Vagina (tissue), 2 donors: ENCODE data around the gene TNFRSF13B. TPM values are rescaled to one million over a fixed set of nuclear protein-coding genes. Genes with fewer than 3 reads are reported as not detected.
"Not testable (repeated sequence)": the region's sequence is repeated elsewhere in the genome, so short reads cannot be mapped to it uniquely, and the experiment has no call there.

Experiments used
- DNase-seq, 2 donors: peaks; one replicate each; pipeline ENCODE4 v3.0.0-alpha.2; 2017; ENCODE audit errors: extremely low spot score in 2 of 2
- H3K27ac ChIP-seq: fragments of 200-600 bp; sonication (generic); one replicate; pipeline ENCODE4 v1.5.1; 2019
- H3K27me3 ChIP-seq: fragments of 200-600 bp; sonication (generic); one replicate; pipeline ENCODE4 v1.5.1; 2019
- H3K36me3 ChIP-seq, 2 donors: fragments of 200-600 bp; sonication (generic); one replicate each; pipeline ENCODE4 v1.5.1; 2017 to 2019
- H3K4me1 ChIP-seq: fragments of 200-600 bp; sonication (generic); one replicate; pipeline ENCODE4 v1.5.1; 2019
- H3K4me3 ChIP-seq, 2 donors: fragments of 200-600 bp; sonication (generic); 1 replicate in 1 of 2; 2 replicates in 1 of 2; pipeline ENCODE4 v1.5.1; 2016 to 2019
- H3K9me3 ChIP-seq: fragments of 200-600 bp; sonication (generic); one replicate; pipeline ENCODE4 v1.5.1; 2019
- POLR2A ChIP-seq, 2 donors: fragments of 450-650 bp; IDR thresholded peaks; one replicate each; pipeline ENCODE4 v1.6.1; 2017; ENCODE audit warnings: antibody characterized with exemption in 2 of 2, mild to moderate bottlenecking in 2 of 2, moderate library complexity in 2 of 2
- POLR2AphosphoS5 ChIP-seq, 2 donors: sonication (generic); formaldehyde crosslinking; IDR thresholded peaks; one replicate each; pipeline ENCODE4 v1.9.0; 2017; ENCODE audit warnings: antibody characterized with exemption in 2 of 2, mild to moderate bottlenecking in 2 of 2, low read depth in 1 of 2; ENCODE audit not compliant: insufficient read depth in 1 of 2
- intact Hi-C: fragments of 100-400 bp; cut with DNase I; formaldehyde crosslinking; loops from one replicate; pipeline ENCODE4 v1.15.1; 2023
- total RNA-seq: library from RNA; depleted of rRNA; stranded (reverse); fragments of >200 nt; gene quantifications from one replicate; pipeline ENCODE4 v1.2.3, GENCODE V29; 2016
- TF ChIP-seq, protein P1 (sequence below), 3 experiments: fragments of 450-650 bp in 2 of 3; fragments of 200-600 bp in 1 of 3; sonication (generic) in 1 of 3; IDR thresholded peaks; one replicate each; pipeline ENCODE4 v1.5.1; 2017 to 2019; ENCODE audit warnings: antibody characterized with exemption in 3 of 3, mild to moderate bottlenecking in 2 of 3, moderate library complexity in 2 of 3

The TNFRSF13B gene
- total RNA-seq, 1 donor from 2014 or later, result not detected

DNA sequence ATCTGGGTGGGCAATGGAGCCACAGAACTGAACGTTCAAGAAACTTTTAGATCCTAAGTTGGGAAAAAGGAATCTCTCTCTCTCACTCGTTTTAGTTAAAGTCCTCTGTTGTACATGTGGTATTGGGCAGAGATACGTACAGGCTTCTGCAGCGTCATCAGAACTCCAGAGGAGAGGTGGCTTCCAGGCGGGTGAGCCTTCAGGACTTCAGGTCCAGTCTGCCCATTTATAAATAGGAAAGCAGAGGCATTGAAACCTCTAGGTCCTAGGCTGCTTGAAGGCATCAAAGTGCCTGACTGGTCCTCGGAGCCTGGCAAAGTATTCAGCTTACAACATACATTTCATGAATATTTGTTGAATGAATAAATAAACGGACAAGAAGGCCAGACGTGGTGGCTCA is 8.1 kb upstream of the TNFRSF13B start:
- Histone ChIP-seq H3K27ac (no peak overlapping the region), H3K9me3 (no peaks in the 10 kb centered on the region), H3K36me3 (no peaks in the 10 kb centered on the region), H3K4me3 (no peak overlapping the region), H3K27me3 (no peaks in the 10 kb centered on the region), H3K4me1 (no peaks in the 10 kb centered on the region)
- intact Hi-C loops, result no loop called here
- TF ChIP-seq POLR2A (IDR thresholded peaks at IDR 0.05), result no peak
- TF ChIP-seq, protein P1, sequence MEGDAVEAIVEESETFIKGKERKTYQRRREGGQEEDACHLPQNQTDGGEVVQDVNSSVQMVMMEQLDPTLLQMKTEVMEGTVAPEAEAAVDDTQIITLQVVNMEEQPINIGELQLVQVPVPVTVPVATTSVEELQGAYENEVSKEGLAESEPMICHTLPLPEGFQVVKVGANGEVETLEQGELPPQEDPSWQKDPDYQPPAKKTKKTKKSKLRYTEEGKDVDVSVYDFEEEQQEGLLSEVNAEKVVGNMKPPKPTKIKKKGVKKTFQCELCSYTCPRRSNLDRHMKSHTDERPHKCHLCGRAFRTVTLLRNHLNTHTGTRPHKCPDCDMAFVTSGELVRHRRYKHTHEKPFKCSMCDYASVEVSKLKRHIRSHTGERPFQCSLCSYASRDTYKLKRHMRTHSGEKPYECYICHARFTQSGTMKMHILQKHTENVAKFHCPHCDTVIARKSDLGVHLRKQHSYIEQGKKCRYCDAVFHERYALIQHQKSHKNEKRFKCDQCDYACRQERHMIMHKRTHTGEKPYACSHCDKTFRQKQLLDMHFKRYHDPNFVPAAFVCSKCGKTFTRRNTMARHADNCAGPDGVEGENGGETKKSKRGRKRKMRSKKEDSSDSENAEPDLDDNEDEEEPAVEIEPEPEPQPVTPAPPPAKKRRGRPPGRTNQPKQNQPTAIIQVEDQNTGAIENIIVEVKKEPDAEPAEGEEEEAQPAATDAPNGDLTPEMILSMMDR (IDR thresholded peaks at IDR 0.05), result no peak
- no peak for DNase-seq

DNA sequence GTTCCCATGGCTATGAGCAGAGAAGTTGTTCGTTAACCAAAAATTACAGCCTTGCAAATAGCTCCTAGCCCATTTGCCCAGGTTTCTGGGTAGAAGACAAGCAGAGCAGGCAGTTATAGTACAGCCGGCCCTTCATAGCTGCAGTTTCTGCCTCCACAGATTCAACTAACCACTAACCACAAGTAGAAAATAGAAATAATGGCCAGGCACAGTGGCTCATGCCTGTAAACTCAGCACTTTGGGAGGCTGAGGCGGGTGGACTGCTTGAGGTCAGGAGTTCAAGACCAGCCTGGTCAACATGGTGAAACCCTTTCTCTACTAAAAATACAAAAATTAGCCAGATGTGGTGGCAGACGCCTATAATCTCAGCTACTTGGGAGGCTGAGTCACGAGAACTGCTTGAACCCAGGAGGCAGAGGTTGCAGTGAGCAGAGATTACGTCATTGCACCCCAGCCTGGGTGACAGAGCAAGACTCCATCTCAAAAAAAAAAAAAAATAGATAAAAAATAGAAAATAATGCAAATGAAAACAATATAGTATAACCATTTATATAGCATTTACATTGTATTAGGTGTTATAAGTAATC is 7.4 kb upstream of the TNFRSF13B start:
- H3K36me3 ChIP-seq, intact Hi-C loops, DNase-seq, H3K27ac ChIP-seq, H3K4me3 ChIP-seq, H3K4me1 ChIP-seq, H3K9me3 ChIP-seq, H3K27me3 ChIP-seq: not testable (repeated sequence)

DNA sequence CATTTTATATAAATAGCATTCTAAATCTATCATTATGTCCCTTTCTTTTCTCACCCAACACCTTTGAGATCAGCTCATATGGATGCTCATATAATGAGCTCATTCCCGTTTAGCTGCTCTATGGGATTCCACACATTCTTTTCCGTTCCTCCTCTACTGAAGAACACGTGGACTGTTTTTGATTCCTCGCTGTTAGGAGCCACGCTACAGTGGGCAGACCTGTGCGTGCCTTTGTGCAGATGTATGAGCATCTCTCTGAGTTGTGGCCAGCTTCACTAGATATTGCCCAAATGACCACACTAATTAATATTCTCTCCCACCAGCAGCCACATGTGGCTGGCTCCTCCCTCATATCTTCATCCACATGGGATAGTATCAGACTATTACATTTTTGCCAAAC is 6.0 kb upstream of the TNFRSF13B start:
- no peaks in the 10 kb centered on the region for H3K4me1 ChIP-seq
- TF ChIP-seq POLR2A (IDR thresholded peaks at IDR 0.05) (no peak), POLR2AphosphoS5 (IDR thresholded peaks at IDR 0.05; ENCODE audit: insufficient read depth in 1 of 2, low read depth in 1 of 2) (no peak)
- TF ChIP-seq, protein P1 (IDR thresholded peaks at IDR 0.05), result no peak
- no peaks in the 10 kb centered on the region for H3K36me3 ChIP-seq
- no peak overlapping the region for H3K4me3 ChIP-seq
- no peak overlapping the region for H3K27ac ChIP-seq
- DNase-seq, result no peak
- intact Hi-C loops, result no loop called here
- no peaks in the 10 kb centered on the region for H3K27me3 ChIP-seq
- no peaks in the 10 kb centered on the region for H3K9me3 ChIP-seq

DNA sequence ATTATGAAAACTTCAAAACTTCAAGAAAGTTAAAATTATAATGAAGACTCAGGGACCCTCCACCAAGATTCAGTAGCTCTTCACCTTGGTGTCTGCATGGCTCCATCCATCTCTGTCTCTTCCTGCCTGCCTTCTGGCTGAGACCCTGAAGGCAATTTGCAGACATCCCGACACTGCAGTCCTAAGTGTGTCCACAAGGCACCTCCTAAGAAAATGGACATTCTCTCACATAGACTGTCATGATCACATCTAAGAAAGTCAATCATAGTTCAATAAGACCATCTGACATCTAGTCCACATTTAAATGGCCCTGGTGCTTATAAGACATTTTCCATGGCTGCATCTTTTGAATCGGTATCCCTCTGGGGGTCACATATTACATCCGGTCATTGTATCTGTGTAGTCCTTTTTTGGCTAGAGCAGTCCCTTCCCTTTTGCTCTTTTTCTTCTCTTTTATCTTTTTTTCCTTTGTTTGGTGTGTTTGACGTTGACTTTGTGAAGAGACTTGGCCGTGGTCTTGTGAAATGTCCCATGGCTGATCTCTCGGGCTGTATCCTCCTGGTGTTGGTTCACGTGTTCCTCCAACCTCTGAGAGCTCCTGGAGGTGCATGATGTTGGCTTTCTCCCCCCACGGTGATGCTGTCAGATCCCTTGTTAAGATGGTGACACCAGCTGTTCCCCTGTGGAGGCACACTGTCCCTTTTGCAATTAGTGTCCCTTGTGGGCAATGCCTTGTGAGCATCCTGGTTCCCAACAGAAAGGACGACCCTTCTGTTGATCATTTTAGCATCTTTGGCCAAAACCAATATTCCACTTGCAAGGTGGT is 5.0 kb upstream of the TNFRSF13B start:
- H3K27ac ChIP-seq, result no peak overlapping the region
- no peak for DNase-seq
- no peaks in the 10 kb centered on the region for H3K9me3 ChIP-seq
- H3K4me1 ChIP-seq, result no peaks in the 10 kb centered on the region
- no peaks in the 10 kb centered on the region for H3K27me3 ChIP-seq
- H3K4me3 ChIP-seq, result no peak overlapping the region
- TF ChIP-seq POLR2A (IDR thresholded peaks at IDR 0.05) (no peak), POLR2AphosphoS5 (IDR thresholded peaks at IDR 0.05; ENCODE audit: insufficient read depth in 1 of 2, low read depth in 1 of 2) (no peak)
- TF ChIP-seq, protein P1 (IDR thresholded peaks at IDR 0.05), result no peak
- H3K36me3 ChIP-seq, result no peaks in the 10 kb centered on the region
- intact Hi-C loops, result no loop called here

DNA sequence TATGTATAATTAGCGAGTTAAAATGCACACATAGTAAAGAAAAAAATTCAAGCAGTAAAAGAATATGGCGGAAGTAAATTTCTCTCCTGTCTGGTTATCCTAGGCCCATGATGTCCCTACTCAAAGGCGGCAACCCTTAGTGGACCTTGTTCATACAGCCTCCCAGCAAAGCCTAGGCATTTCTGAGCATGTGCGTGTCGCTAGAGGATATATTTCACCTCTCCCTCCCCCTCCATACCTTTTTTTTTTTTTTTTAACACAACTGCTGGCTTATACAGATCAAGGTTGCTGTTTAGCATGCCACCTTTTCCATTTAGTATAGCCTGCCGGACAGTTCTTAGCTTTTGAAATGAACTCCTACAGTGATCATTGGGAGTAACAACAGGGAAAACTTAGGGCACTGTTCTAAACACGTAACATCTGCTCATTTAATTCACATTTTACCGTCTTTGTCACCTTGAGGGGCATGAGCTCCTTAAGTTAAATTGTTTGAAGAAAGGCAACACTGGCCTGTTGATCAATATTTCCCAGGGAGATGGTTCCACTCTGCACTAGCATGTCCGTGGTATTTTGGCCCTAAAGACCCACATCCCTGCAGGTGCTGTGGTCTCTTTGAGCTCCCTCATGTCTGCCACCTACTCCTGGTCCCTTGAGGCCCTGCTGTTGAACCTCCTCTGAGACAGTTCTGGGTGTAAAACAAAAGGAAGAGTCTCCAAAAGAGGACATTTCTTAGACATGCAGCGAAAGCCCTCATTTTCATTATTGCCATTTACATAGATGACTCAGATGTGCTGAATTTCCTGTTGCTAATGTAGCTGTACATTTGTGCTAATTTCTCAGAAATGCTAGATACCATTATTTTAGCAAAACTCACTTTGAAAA is 4.1 kb upstream of the TNFRSF13B start:
- Histone ChIP-seq H3K4me3 (no peak overlapping the region), H3K27ac (no peak overlapping the region), H3K36me3 (no peaks in the 10 kb centered on the region), H3K9me3 (no peaks in the 10 kb centered on the region), H3K27me3 (no peaks in the 10 kb centered on the region), H3K4me1 (no peaks in the 10 kb centered on the region)
- intact Hi-C loops, result no loop called here
- no peak for DNase-seq
- TF ChIP-seq, protein P1 (IDR thresholded peaks at IDR 0.05), result no peak
- no peak for TF ChIP-seq POLR2AphosphoS5 (IDR thresholded peaks at IDR 0.05; ENCODE audit: insufficient read depth in 1 of 2, low read depth in 1 of 2)
- no peak for TF ChIP-seq POLR2A (IDR thresholded peaks at IDR 0.05)
